ENCODE measurements around the gene CTAGE9. TPM values are rescaled to one million over a fixed set of nuclear protein-coding genes. Genes with fewer than 3 reads are reported as not detected.
"Not testable (repeated sequence)": the region's sequence is repeated elsewhere in the genome, so short reads cannot be mapped to it uniquely, and the experiment has no call there.

CTAGE9 gene
- total and polyA plus RNA-seq, 2 donors (not counting 1 experiment from before 2014, with no cell fraction given) = not detected

DNA sequence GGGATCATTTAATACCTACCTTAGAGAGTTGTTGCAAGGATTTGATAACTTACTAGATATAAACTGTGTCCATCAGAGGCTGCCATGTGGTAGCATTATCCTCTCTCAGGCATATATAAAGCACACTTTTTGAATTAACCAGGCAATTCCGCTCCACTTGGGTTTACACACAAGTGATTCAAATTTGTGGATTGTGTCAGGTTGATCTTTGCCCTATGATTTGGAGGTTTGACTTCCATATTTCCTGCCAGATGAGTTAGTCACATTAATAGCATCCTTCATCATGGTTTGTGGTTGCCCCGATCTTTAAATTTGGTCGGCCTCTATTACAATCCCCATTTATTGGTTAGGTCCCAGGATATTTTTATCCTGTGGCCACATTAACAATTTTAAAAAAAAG is 44.8 kb upstream of the CTAGE9 start:
- H3K4me2 ChIP-seq (ENCODE audit: extremely low read depth, insufficient read depth, low read length) = peak overlapping the region; percentile 25
- no peak overlapping the region for H3K4me3 ChIP-seq (replicated peaks in 1 of 4; ENCODE audit: control extremely low read depth in 1 of 4, insufficient read depth in 1 of 4, low read depth in 3 of 4, low read length in 4 of 4)
- H2AFZ ChIP-seq (ENCODE audit: low read length) = no peak overlapping the region
- no peaks in the 10 kb centered on the region for H3K9me3 ChIP-seq (ENCODE audit: control insufficient read depth, insufficient read depth, low read depth, low read length)
- no peak for TF ChIP-seq CTCF (conservative IDR thresholded peaks at IDR 0.05 in 1 of 2, IDR thresholded peaks at IDR 0.05 in 1 of 2; ENCODE audit: low read depth in 1 of 2, low read length in 2 of 2)
- no peak for TF ChIP-seq EZH2 (IDR thresholded peaks at IDR 0.05; ENCODE audit: low read length, missing control alignments)
- no peaks in the 10 kb centered on the region for H3K27me3 ChIP-seq (ENCODE audit: control insufficient read depth, insufficient read depth, low read length)
- no peaks in the 10 kb centered on the region for H3K36me3 ChIP-seq (ENCODE audit: control insufficient read depth, insufficient read depth, low read length)
- no peaks in the 10 kb centered on the region for H3K79me2 ChIP-seq (ENCODE audit: control insufficient read depth, insufficient read depth, low read length)
- H3K4me1 ChIP-seq (ENCODE audit: control insufficient read depth, extremely low read depth, insufficient read depth, low read length) = peaks cover 15% of the 10 kb centered on the region
- H3K9ac ChIP-seq (ENCODE audit: insufficient read depth, low read length) = no peak overlapping the region
- DNase-seq (ENCODE audit: low read depth in 2 of 2) = peak; percentile 87 to 99
- H3K27ac ChIP-seq (ENCODE audit: insufficient read depth, low read length) = peak overlapping the region; percentile 73
- H4K20me1 ChIP-seq (ENCODE audit: control insufficient read depth, extremely low read depth, insufficient read depth, low read length) = no peaks in the 10 kb centered on the region

DNA sequence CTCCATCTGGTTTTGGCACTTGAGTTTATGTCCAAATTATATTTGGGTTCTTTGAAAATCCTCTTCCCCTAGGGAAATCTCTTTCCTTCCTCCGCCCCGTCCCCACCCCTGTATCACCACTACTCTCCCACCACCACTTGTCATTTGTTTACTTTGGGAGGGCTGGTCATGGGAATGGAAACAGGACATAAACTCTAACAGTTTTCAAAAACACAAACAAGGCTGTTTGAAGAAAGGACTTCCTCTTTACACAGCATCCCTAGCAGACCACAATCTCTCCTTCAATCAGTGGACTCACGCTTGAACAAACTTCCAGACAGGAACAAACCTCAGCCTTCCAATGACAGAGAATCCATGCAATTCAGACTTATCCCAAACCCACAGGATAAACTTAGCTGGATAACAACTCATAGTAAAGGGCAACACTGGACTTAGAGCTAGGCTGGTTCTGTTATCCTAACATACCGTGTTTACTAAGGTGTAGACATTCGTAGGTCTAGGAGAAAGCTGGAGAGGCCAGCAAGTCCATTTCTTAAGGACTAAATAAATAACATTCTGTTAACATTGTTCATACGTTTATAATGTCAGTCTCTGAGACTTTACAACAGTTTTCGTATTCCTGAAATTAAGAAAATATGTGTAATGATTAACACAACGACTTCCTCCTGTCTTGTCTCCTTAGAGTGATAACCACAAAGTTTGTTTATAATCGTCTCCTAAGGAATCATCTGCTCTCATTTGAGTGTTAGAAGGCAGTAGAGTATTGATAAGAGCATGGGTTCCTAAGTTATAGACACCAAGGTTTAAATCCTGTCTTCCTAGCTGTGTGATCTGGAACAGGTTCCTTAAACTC is 44.1 kb upstream of the CTAGE9 start:
- peak overlapping the region; percentile 73 for H3K27ac ChIP-seq (ENCODE audit: insufficient read depth, low read length)
- H3K27me3 ChIP-seq (ENCODE audit: control insufficient read depth, insufficient read depth, low read length) = no peaks in the 10 kb centered on the region
- H3K9ac ChIP-seq (ENCODE audit: insufficient read depth, low read length) = no peak overlapping the region
- H3K4me2 ChIP-seq (ENCODE audit: extremely low read depth, insufficient read depth, low read length) = no peak overlapping the region
- H4K20me1 ChIP-seq (ENCODE audit: control insufficient read depth, extremely low read depth, insufficient read depth, low read length) = no peaks in the 10 kb centered on the region
- no peak overlapping the region for H2AFZ ChIP-seq (ENCODE audit: low read length)
- H3K4me1 ChIP-seq (ENCODE audit: control insufficient read depth, extremely low read depth, insufficient read depth, low read length) = peaks cover 15% of the 10 kb centered on the region
- no peak overlapping the region for H3K4me3 ChIP-seq (replicated peaks in 1 of 4; ENCODE audit: control extremely low read depth in 1 of 4, insufficient read depth in 1 of 4, low read depth in 3 of 4, low read length in 4 of 4)
- TF ChIP-seq EZH2 (IDR thresholded peaks at IDR 0.05; ENCODE audit: low read length, missing control alignments) (no peak), CTCF (conservative IDR thresholded peaks at IDR 0.05 in 1 of 2, IDR thresholded peaks at IDR 0.05 in 1 of 2; ENCODE audit: low read depth in 1 of 2, low read length in 2 of 2) (no peak)
- H3K79me2 ChIP-seq (ENCODE audit: control insufficient read depth, insufficient read depth, low read length) = no peaks in the 10 kb centered on the region
- peak in 1 of 2 donors; percentile 86 for DNase-seq (ENCODE audit: low read depth in 2 of 2)
- no peaks in the 10 kb centered on the region for H3K36me3 ChIP-seq (ENCODE audit: control insufficient read depth, insufficient read depth, low read length)
- no peaks in the 10 kb centered on the region for H3K9me3 ChIP-seq (ENCODE audit: control insufficient read depth, insufficient read depth, low read depth, low read length)

GRCh38 chr6:131754088-131754487 is 43.3 kb upstream of the CTAGE9 start:
- no peaks in the 10 kb centered on the region for H3K36me3 ChIP-seq (ENCODE audit: control insufficient read depth, insufficient read depth, low read length)
- no peak overlapping the region for H2AFZ ChIP-seq (ENCODE audit: low read length)
- H3K9me3 ChIP-seq (ENCODE audit: control insufficient read depth, insufficient read depth, low read depth, low read length) = no peaks in the 10 kb centered on the region
- no peak overlapping the region for H3K4me3 ChIP-seq (replicated peaks in 1 of 4; ENCODE audit: control extremely low read depth in 1 of 4, insufficient read depth in 1 of 4, low read depth in 3 of 4, low read length in 4 of 4)
- peak overlapping the region; percentile 23 for H3K4me2 ChIP-seq (ENCODE audit: extremely low read depth, insufficient read depth, low read length)
- TF ChIP-seq EZH2 (IDR thresholded peaks at IDR 0.05; ENCODE audit: low read length, missing control alignments) (no peak), CTCF (conservative IDR thresholded peaks at IDR 0.05 in 1 of 2, IDR thresholded peaks at IDR 0.05 in 1 of 2; ENCODE audit: low read depth in 1 of 2, low read length in 2 of 2) (no peak)
- no peaks in the 10 kb centered on the region for H3K27me3 ChIP-seq (ENCODE audit: control insufficient read depth, insufficient read depth, low read length)
- no peak overlapping the region for H3K9ac ChIP-seq (ENCODE audit: insufficient read depth, low read length)
- H3K27ac ChIP-seq (ENCODE audit: insufficient read depth, low read length) = peak overlapping the region; percentile 73
- no peaks in the 10 kb centered on the region for H3K79me2 ChIP-seq (ENCODE audit: control insufficient read depth, insufficient read depth, low read length)
- peaks cover 13% of the 10 kb centered on the region for H3K4me1 ChIP-seq (ENCODE audit: control insufficient read depth, extremely low read depth, insufficient read depth, low read length)
- DNase-seq (ENCODE audit: low read depth in 2 of 2) = peak; percentile 50 to 79
- no peaks in the 10 kb centered on the region for H4K20me1 ChIP-seq (ENCODE audit: control insufficient read depth, extremely low read depth, insufficient read depth, low read length)

GRCh38 chr6:131751012-131751715 is 40.3 kb upstream of the CTAGE9 start:
- H3K9me3 ChIP-seq (ENCODE audit: control insufficient read depth, insufficient read depth, low read depth, low read length); H3K4me2 ChIP-seq (ENCODE audit: extremely low read depth, insufficient read depth, low read length); H3K27me3 ChIP-seq (ENCODE audit: control insufficient read depth, insufficient read depth, low read length); H3K9ac ChIP-seq (ENCODE audit: insufficient read depth, low read length); H3K4me3 ChIP-seq (replicated peaks in 1 of 4; ENCODE audit: control extremely low read depth in 1 of 4, insufficient read depth in 1 of 4, low read depth in 3 of 4, low read length in 4 of 4); H3K79me2 ChIP-seq (ENCODE audit: control insufficient read depth, insufficient read depth, low read length); H4K20me1 ChIP-seq (ENCODE audit: control insufficient read depth, extremely low read depth, insufficient read depth, low read length); H3K27ac ChIP-seq (ENCODE audit: insufficient read depth, low read length); DNase-seq (ENCODE audit: low read depth in 2 of 2); H3K36me3 ChIP-seq (ENCODE audit: control insufficient read depth, insufficient read depth, low read length); H3K4me1 ChIP-seq (ENCODE audit: control insufficient read depth, extremely low read depth, insufficient read depth, low read length): not testable (repeated sequence)
- peak overlapping the region; percentile 34 for H2AFZ ChIP-seq (ENCODE audit: low read length)

Measured in fibroblast of lung (primary cell).